Right lobe of liver (tissue), 6 donors: ENCODE data around the gene INS. TPM values are rescaled to one million over a fixed set of nuclear protein-coding genes. Genes with fewer than 3 reads are reported as not detected.

Experiments
- ATAC-seq, 4 donors: fragments of 200-7000 bp; cut with Tn5 transposase; one replicate each; pipeline ENCODE4 v1.9.1; 2020; ENCODE audit warnings: mild to moderate bottlenecking in 4 of 4, moderate library complexity in 4 of 4
- DNase-seq, 3 donors: peaks; one replicate each; pipeline ENCODE4 v3.0.0-alpha.2; 2020
- H3K27ac ChIP-seq, 3 donors: fragments of 200-600 bp; one replicate each; pipeline ENCODE4 v1.8.0; 2022
- H3K27me3 ChIP-seq, 2 donors: fragments of 200-600 bp; one replicate each; pipeline ENCODE4 v1.8.0; 2022
- H3K36me3 ChIP-seq, 4 donors: fragments of 200-600 bp; sonication (generic) in 1 of 4; one replicate each; pipeline versions ENCODE4 v1.5.1 to v1.8.0; 2017 to 2022; ENCODE audit warnings: control low read depth in 1 of 4
- H3K4me1 ChIP-seq, 4 donors: fragments of 200-600 bp; sonication (generic) in 1 of 4; one replicate each; pipeline versions ENCODE4 v1.5.1 to v1.8.0; 2017 to 2022; ENCODE audit warnings: control low read depth in 1 of 4
- H3K4me3 ChIP-seq, 3 donors: fragments of 200-600 bp; one replicate each; pipeline ENCODE4 v1.8.0; 2022
- H3K9me3 ChIP-seq, 4 donors: fragments of 200-600 bp; sonication (generic) in 1 of 4; one replicate each; pipeline versions ENCODE4 v1.5.1 to v1.8.0; 2017 to 2022; ENCODE audit warnings: control low read depth in 1 of 4
- CTCF ChIP-seq, 4 donors: fragments of 200-600 bp in 3 of 4; fragments of 450-650 bp in 1 of 4; IDR thresholded peaks; one replicate each; pipeline versions ENCODE4 v1.5.1 to v1.8.0; 2016 to 2022; ENCODE audit warnings: antibody characterized with exemption in 4 of 4, mild to moderate bottlenecking in 2 of 4
- POLR2A ChIP-seq: fragments of 450-650 bp; IDR thresholded peaks from one replicate; pipeline ENCODE4 v1.6.1; 2017; ENCODE audit warnings: antibody characterized with exemption, mild to moderate bottlenecking
- WGBS: methylation state at CpG from one replicate; pipeline ENCODE4 v1.1.6; 2018; ENCODE audit warnings: low coverage, low lambda C conversion rate; ENCODE audit not compliant: insufficient coverage; ENCODE audit errors: missing lambda C conversion rate; 5-methylcytosine and 5-hydroxymethylcytosine counted together
- intact Hi-C, 2 donors: fragments of 100-400 bp; cut with DNase I; formaldehyde crosslinking; loops; one replicate each; pipeline versions ENCODE4 v1.11.2 to v1.14.1; 2022
- total RNA-seq, 6 experiments: library from RNA; depleted of rRNA in 2 of 6; stranded (reverse); fragments of >200 nt in 2 of 6; fragmentation: NEBNext Ultra II Directional in 3 of 6; extraction: Animal tissue kit (Norgen Biotek cat#: 25700) in 3 of 6; gene quantifications; one replicate each; pipeline versions ENCODE4 v1.1.0 to v1.2.4, GENCODE V29; 2016 to 2023
- donor health status: DM: no; HTN: yes; CAD: no.
- donor health status: DM: no; HTN: no; CAD: no.
- donor health status: DM: no; HTN: no; CAD: no.
- donor health status: DM: no; HTN: yes; CAD: no.
- donor health status: DM: no; HTN: yes; CAD: no.

The INS gene
- total RNA-seq, 6 experiments from 2014 or later: not detected

GRCh38 chr11:2176389-2176900, 15.4 kb upstream of the INS start:
- Histone ChIP-seq H3K4me1 (no peaks in the 10 kb centered on the region), H3K27me3 (no peaks in the 10 kb centered on the region), H3K4me3 (no peak overlapping the region), H3K27ac (no peak overlapping the region), H3K9me3 (no peaks in the 10 kb centered on the region), H3K36me3 (no peaks in the 10 kb centered on the region)
- DNase-seq (no peak), ATAC-seq (no peak)
- WGBS: no CpG with 5 or more reads among the region's 14 CpGs
- intact Hi-C loops: no loop called here
- TF ChIP-seq POLR2A: no peak
- no peak for TF ChIP-seq CTCF (IDR thresholded peaks at IDR 0.05)

GRCh38 chr11:2175659-2176058, 14.7 kb upstream of the INS start:
- intact Hi-C loops: no loop called here
- no peak for ATAC-seq
- Histone ChIP-seq H3K36me3 (no peaks in the 10 kb centered on the region), H3K4me1 (no peaks in the 10 kb centered on the region), H3K27ac (no peak overlapping the region), H3K9me3 (no peaks in the 10 kb centered on the region), H3K4me3 (no peak overlapping the region), H3K27me3 (no peaks in the 10 kb centered on the region)
- WGBS: 32% methylated on average over 4 of the region's 13 CpGs
- TF ChIP-seq POLR2A (no peak), CTCF (IDR thresholded peaks at IDR 0.05) (no peak)
- no peak for DNase-seq

- ATAC-seq (no peak), DNase-seq (no peak)
- H3K4me3 ChIP-seq: no peak overlapping the region
- H3K36me3 ChIP-seq: no peaks in the 10 kb centered on the region
- H3K27ac ChIP-seq: no peak overlapping the region
- intact Hi-C loops: no loop called here
- no peak for TF ChIP-seq POLR2A
- no peak for TF ChIP-seq CTCF (IDR thresholded peaks at IDR 0.05)
- H3K9me3 ChIP-seq: no peaks in the 10 kb centered on the region
- WGBS: no CpG with 5 or more reads among the region's 11 CpGs
- no peaks in the 10 kb centered on the region for H3K27me3 ChIP-seq
- H3K4me1 ChIP-seq: peaks cover 0 to 3% (median 0%) of the 10 kb centered on the region in 4 donors
These were observed 13.4 kb upstream of the INS start for GRCh38 chr11:2174361-2174760.

- 52% methylated on average over 2 of the region's 11 CpGs for WGBS
- Histone ChIP-seq H3K4me3 (no peak overlapping the region), H3K4me1 (peaks cover 0 to 9% (median 0%) of the 10 kb centered on the region in 4 donors), H3K36me3 (no peaks in the 10 kb centered on the region), H3K27me3 (no peaks in the 10 kb centered on the region), H3K9me3 (no peaks in the 10 kb centered on the region), H3K27ac (no peak overlapping the region)
- intact Hi-C loops: no loop called here
- DNase-seq (no peak), ATAC-seq (no peak)
- TF ChIP-seq POLR2A (no peak), CTCF (IDR thresholded peaks at IDR 0.05) (no peak)
These were observed 12.8 kb upstream of the INS start for GRCh38 chr11:2173761-2174160.
